HFFc6 (cell line): ENCODE results near the gene CACNA2D1. TPM values are rescaled to one million over a fixed set of nuclear protein-coding genes. Genes with fewer than 3 reads are reported as not detected.

ENCODE experiments used
- DNase-seq: peaks from one replicate; pipeline ENCODE4 v3.0.0-alpha.2; 2018
- H3K27ac Mint-ChIP-seq: 2 replicates; pipeline ENCODE4 v1.8.0; 2020; ENCODE audit warnings: mild to moderate bottlenecking, mixed read lengths
- H3K27me3 Mint-ChIP-seq: 2 replicates; pipeline ENCODE4 v1.8.0; 2021; ENCODE audit warnings: mild to moderate bottlenecking, moderate library complexity, mixed read lengths; ENCODE audit not compliant: insufficient read depth
- H3K36me3 Mint-ChIP-seq: 2 replicates; pipeline ENCODE4 v1.8.0; 2021; ENCODE audit warnings: low read depth, mixed read lengths
- H3K4me1 Mint-ChIP-seq: 2 replicates; pipeline ENCODE4 v1.8.0; 2020; ENCODE audit warnings: low read depth, mixed read lengths
- H3K4me3 Mint-ChIP-seq: 2 replicates; pipeline ENCODE4 v1.8.0; 2020; ENCODE audit warnings: mild to moderate bottlenecking, moderate library complexity, mixed read lengths
- H3K9me3 Mint-ChIP-seq: 2 replicates; pipeline ENCODE4 v1.8.0; 2020; ENCODE audit warnings: mild to moderate bottlenecking, mixed read lengths
- CTCF ChIP-seq: fragments of 200-600 bp; sonication (generic); IDR thresholded peaks from 2 replicates; pipeline ENCODE4 v1.5.0; 2021; ENCODE audit warnings: antibody characterized with exemption, mild to moderate bottlenecking
- total RNA-seq, 6 experiments: library from RNA; stranded (reverse); fragmentation: NEBNext Ultra II Directional; extraction: Animal tissue kit (Norgen Biotek cat#: 25700); gene quantifications; 2 replicates in 1 of 6; 3 replicates in 5 of 6; pipeline ENCODE4 v1.2.3, GENCODE V29; 2021

Gene CACNA2D1
- total RNA-seq, 6 experiments from 2014 or later, result 34.9 to 43.6 (median 36.8) TPM

- TF ChIP-seq CTCF, result no peak
- H3K4me1 Mint-ChIP-seq, result peaks cover 17% of the 10 kb centered on the region
- no peak overlapping the region for H3K27ac Mint-ChIP-seq
- DNase-seq, result peak; percentile 1
- H3K9me3 Mint-ChIP-seq, result no peaks in the 10 kb centered on the region
- no peaks in the 10 kb centered on the region; the same call in 1 of the 2 replicates for H3K27me3 Mint-ChIP-seq
- no peaks in the 10 kb centered on the region for H3K36me3 Mint-ChIP-seq
- H3K4me3 Mint-ChIP-seq, result no peak overlapping the region
These were observed 97.7 kb downstream of the CACNA2D1 start for GRCh38 chr7:82345886-82346285.

GRCh38 chr7:82343716-82344115 lies 99.9 kb downstream of the CACNA2D1 start:
- H3K9me3 Mint-ChIP-seq, result no peaks in the 10 kb centered on the region

GRCh38 chr7:82339958-82340357 lies 103.6 kb downstream of the CACNA2D1 start:
- peaks cover 10% of the 10 kb centered on the region for H3K4me1 Mint-ChIP-seq
- no peak for TF ChIP-seq CTCF
- H3K4me3 Mint-ChIP-seq, result no peak overlapping the region
- peak; percentile 59 for DNase-seq
- H3K27me3 Mint-ChIP-seq, result no peaks in the 10 kb centered on the region; the same call in 1 of the 2 replicates
- no peaks in the 10 kb centered on the region for H3K9me3 Mint-ChIP-seq
- H3K27ac Mint-ChIP-seq, result peak overlapping the region; percentile 69
- no peaks in the 10 kb centered on the region for H3K36me3 Mint-ChIP-seq

More at GRCh38 chr7:82343716-82344115, 99.9 kb downstream of the CACNA2D1 start:
- Mint-ChIP-seq H3K27ac (no peak overlapping the region), H3K4me1 (peaks cover 27% of the 10 kb centered on the region), H3K27me3 (no peaks in the 10 kb centered on the region; the same call in 1 of the 2 replicates), H3K4me3 (no peak overlapping the region), H3K36me3 (no peaks in the 10 kb centered on the region)
- TF ChIP-seq CTCF, result no peak
- no peak for DNase-seq

GRCh38 chr7:82335927-82336326 lies 107.7 kb downstream of the CACNA2D1 start:
- TF ChIP-seq CTCF, result no peak
- peak; percentile 11 for DNase-seq
- no peaks in the 10 kb centered on the region for H3K36me3 Mint-ChIP-seq
- H3K27me3 Mint-ChIP-seq, result no peaks in the 10 kb centered on the region
- no peak overlapping the region for H3K27ac Mint-ChIP-seq
- H3K9me3 Mint-ChIP-seq, result no peaks in the 10 kb centered on the region
- H3K4me1 Mint-ChIP-seq, result peaks cover 17% of the 10 kb centered on the region
- H3K4me3 Mint-ChIP-seq, result no peak overlapping the region

- Mint-ChIP-seq H3K9me3 (no peaks in the 10 kb centered on the region), H3K4me3 (no peak overlapping the region), H3K4me1 (peaks cover 18% of the 10 kb centered on the region), H3K27me3 (no peaks in the 10 kb centered on the region), H3K36me3 (no peaks in the 10 kb centered on the region), H3K27ac (no peak overlapping the region)
- TF ChIP-seq CTCF, result no peak
- DNase-seq, result no peak
These were observed 108.6 kb downstream of the CACNA2D1 start for GRCh38 chr7:82335001-82335400.

- no peak overlapping the region for H3K27ac Mint-ChIP-seq
- H3K27me3 Mint-ChIP-seq, result no peaks in the 10 kb centered on the region
- H3K4me3 Mint-ChIP-seq, result no peak overlapping the region
- DNase-seq, result no peak
- peaks cover 4% of the 10 kb centered on the region; the same call in 1 of the 2 replicates for H3K36me3 Mint-ChIP-seq
- peaks cover 27% of the 10 kb centered on the region for H3K4me1 Mint-ChIP-seq
- H3K9me3 Mint-ChIP-seq, result no peaks in the 10 kb centered on the region
- TF ChIP-seq CTCF, result no peak
These were observed 112.3 kb downstream of the CACNA2D1 start for GRCh38 chr7:82331234-82331633.
